GM12865 (cell line): Measurements from ENCODE around the gene IMP3.
"Not testable (repeated sequence)": the region's sequence is repeated elsewhere in the genome, so short reads cannot be mapped to it uniquely, and the experiment has no call there.

Experiments
- DNase-seq: peaks from one replicate; pipeline ENCODE4 v3.0.0; 2010; ENCODE audit warnings: low read depth
- H3K4me3 ChIP-seq: 2 replicates; pipeline ENCODE4 v1.5.1; 2011; ENCODE audit warnings: mild to moderate bottlenecking, low read depth, low read length, control low read depth
- CTCF ChIP-seq: IDR thresholded peaks from 2 replicates; pipeline ENCODE4 v1.5.1; 2011; ENCODE audit warnings: low read length, control low read depth, low read depth, inconsistent platforms; ENCODE audit not compliant: insufficient read depth; ENCODE audit errors: missing control alignments

Gene IMP3

DNA sequence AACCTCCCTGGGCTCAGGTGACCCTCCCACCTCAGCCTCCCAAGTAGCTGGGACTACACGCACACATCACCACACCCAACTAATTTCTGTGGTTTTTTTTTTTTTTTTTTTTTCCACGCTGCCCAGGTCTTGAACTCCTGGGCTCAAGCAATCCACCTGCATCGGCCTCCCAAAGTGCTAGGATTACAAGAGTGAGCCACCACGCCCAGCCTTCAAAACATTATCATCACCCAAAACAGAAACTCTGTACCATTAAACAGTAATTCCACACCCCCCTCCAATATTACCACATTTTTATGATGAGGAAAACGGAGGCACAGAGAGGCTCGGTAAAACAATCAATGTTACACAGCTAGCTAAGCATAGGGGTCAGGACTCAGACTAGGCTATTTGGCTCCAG is 4.0 kb downstream of the IMP3 start:
- DNase-seq, result no peak
- no peak for TF ChIP-seq CTCF
- no peak overlapping the region for H3K4me3 ChIP-seq

DNA sequence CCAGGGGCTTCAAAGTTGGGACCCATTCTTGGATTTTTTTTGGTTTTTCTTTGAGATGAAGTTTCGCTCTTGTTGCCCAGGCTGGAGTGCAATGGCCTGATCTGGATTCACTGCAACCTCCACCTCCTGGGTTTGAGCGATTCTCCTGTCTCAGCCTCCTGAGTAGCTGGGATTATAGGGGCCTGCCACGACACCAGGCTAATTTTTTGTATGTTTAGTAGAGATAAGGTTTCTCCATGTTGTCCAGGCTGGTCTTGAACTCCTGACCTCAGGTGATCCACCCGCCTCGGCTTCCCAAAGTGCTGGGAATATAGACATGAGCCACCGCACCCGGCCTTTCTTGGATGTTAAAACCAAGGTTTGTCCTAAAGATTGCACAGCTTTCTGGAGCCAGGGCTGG is 6.1 kb downstream of the IMP3 start:
- H3K4me3 ChIP-seq, DNase-seq: not testable (repeated sequence)

DNA sequence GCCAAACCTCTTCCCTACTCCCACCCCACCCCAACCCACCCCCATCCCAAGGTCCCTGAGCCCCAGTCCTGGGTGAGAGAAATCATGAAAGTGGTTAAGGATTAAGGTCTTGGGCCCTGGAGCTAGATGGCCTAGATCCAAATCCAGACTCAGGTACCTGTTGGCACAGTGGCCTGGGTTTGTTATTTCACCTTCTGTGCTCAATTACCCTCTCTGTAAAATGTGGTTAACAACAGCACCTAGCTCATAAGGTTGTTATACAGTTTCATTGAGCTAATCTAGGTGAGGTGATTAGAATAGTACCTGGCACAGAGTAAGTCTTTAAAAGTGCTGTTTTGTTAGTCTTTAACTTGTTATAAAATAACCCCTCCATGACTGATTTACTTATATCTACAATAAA is 8.1 kb downstream of the IMP3 start:
- no peak for TF ChIP-seq CTCF
- H3K4me3 ChIP-seq, result no peak overlapping the region
- no peak for DNase-seq

DNA sequence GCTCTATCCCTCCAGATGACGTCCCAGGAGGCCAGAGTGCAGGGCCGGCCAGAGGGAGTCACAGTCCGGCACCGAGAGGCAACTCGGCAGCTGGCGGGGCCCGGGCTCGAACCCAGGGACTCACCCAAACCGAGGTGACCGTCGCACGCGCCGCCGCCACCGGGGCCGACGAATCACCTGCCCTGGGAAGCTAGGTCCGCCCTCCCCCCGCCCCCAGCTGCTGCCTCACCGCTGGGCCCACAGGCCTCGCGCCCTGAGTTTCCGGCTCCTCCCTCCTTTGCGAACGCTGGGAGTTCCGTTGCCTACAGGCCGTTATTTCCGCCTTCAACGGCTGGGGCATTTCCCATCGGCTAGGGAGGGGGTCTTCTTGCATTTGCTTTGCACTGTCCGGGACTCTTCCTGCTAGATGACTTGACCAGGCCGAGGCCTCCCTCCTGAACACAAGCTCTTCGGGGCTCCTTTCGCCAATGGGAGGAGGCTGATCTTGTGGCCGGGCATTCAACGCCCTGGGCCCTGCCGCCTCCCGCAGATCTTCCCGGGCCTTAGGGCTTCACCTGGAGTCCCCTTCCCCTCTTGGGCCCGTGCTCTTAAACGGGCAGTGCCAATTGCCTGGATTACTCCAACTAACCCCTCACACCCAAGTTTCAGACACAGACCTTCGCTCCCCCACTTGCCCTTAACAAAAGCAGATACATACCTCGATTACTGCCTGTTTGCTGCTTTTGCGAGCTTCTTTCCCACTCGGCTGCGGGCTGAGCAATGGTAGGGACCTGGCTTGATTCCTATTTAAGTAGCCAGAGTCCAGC is 14.3 kb downstream of the IMP3 start, which contains the start of gene SNUPN:
TSS of gene SNUPN (minus strand) at position 184 of the 806 bp plus-strand sequence. CDS start 4,674 bp downstream, outside the sequence.
- no peak for TF ChIP-seq CTCF
- DNase-seq, result peak; percentile 98

DNA sequence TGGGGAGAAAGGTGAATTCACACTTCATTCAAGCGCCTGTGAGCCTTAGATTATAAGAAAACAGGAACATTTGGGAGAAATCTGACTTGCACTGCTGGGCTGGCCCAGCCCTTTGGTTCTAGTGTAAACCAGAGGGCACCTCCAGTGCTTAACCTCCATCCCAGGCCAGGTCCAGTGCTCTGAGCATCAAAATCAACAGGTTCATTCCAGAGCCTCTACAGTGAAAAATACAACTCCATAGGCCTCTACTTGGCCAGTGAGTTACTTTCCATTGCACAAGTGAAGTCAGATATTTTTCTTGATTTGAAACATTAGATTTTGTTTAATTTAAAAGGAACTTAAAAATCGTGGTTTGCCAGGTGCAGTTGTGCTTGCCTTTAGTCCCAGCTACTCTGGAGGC is 17.5 kb downstream of the IMP3 start:
- no peak for TF ChIP-seq CTCF
- H3K4me3 ChIP-seq, result no peak overlapping the region
- DNase-seq, result no peak

More for the DNA sequence above, 14.3 kb downstream of the IMP3 start, which contains the start of gene SNUPN:
- H3K4me3 ChIP-seq, result peak within 1 kb of the TSS; percentile 75

DNA sequence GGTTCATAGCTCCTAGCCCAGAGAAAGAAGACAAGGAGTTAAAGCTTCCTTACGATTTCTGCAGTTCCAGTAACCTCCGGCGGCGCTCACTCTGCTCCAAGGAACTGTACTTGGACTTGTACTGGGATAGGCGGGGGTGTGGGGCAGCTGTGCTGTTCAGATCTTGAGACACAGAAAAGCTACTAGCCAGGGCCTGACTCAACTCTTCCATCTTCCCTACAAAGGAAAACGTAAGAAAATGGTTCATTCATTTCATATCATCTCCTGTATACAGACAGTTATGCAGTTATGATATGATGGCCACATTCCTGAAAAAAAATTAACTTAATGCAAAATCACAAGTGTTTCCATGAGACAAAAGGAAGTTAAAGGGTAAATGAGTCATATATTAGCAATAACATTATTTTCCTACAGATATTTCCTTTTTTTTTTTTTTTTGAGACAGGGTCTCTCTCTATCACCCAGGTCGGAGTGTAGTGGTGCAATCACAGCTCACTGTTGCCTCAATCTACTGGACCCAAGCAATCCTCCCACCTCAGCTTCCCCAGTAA is 19.1 kb downstream of the IMP3 start:
- no peak overlapping the region for H3K4me3 ChIP-seq
- no peak for DNase-seq
- TF ChIP-seq CTCF, result no peak

GRCh38 chr15:75620058-75620820 is 19.8 kb downstream of the IMP3 start:
- no peak for DNase-seq

More at GRCh38 chr15:75620058-75620820, 19.8 kb downstream of the IMP3 start:
- no peak overlapping the region for H3K4me3 ChIP-seq
- TF ChIP-seq CTCF, result no peak
